ENCODE results near the gene LRRC45.
"Not testable (repeated sequence)": the region's sequence is repeated elsewhere in the genome, so short reads cannot be mapped to it uniquely, and the experiment has no call there.

The LRRC45 gene

GRCh38 chr17:82036634-82037091 is 13.6 kb downstream of the LRRC45 start:
- DNase-seq, result no peak

- peak; percentile 97 for DNase-seq
Measured at GRCh38 chr17:82037092-82037888, 14.2 kb downstream of the LRRC45 start, which contains the start of gene DCXR. Gene DCXR, minus strand, starts transcription at chr17:82037697. Its CDS starts 15 bp downstream, at chr17:82037682.

GRCh38 chr17:82037889-82038195 is 14.7 kb downstream of the LRRC45 start:
- no peak for DNase-seq

- not testable (repeated sequence) for DNase-seq
Measured at GRCh38 chr17:82038796-82039409, 15.8 kb downstream of the LRRC45 start.

GRCh38 chr17:82039695-82040299 is 16.7 kb downstream of the LRRC45 start:
- no peak for DNase-seq

GRCh38 chr17:82041144-82041814 is 18.2 kb downstream of the LRRC45 start:
- no peak for DNase-seq

GRCh38 chr17:82042649-82043048 is 19.5 kb downstream of the LRRC45 start:
- no peak for DNase-seq

GRCh38 chr17:82043507-82043906 is 20.4 kb downstream of the LRRC45 start:
- no peak for DNase-seq

- no peak for DNase-seq
Measured at GRCh38 chr17:82045936-82046484, 22.9 kb downstream of the LRRC45 start.

GRCh38 chr17:82046903-82047302 is 23.8 kb downstream of the LRRC45 start:
- no peak for DNase-seq

GRCh38 chr17:82047379-82047778 is 24.3 kb downstream of the LRRC45 start:
- DNase-seq, result no peak

GRCh38 chr17:82047914-82048570 is 24.9 kb downstream of the LRRC45 start:
- no peak for DNase-seq

GRCh38 chr17:82048571-82048971 is 25.5 kb downstream of the LRRC45 start:
- DNase-seq, result no peak

GRCh38 chr17:82049106-82049505 is 26.0 kb downstream of the LRRC45 start:
- DNase-seq, result no peak

- no peak for DNase-seq
Measured at GRCh38 chr17:82049521-82049971, 26.4 kb downstream of the LRRC45 start.

- DNase-seq, result no peak
Measured at GRCh38 chr17:82050152-82050760, 27.2 kb downstream of the LRRC45 start.

GRCh38 chr17:82050761-82051641 is 27.9 kb downstream of the LRRC45 start:
- no peak for DNase-seq

GRCh38 chr17:82051776-82052637 is 28.9 kb downstream of the LRRC45 start, which contains the start of the genes GPS1 and RFNG:
Gene GPS1, plus strand, starts transcription at chr17:82051898. Its CDS starts 34 bp downstream, at chr17:82051932.
Gene RFNG, minus strand, starts transcription at chr17:82051811. Its CDS starts 45 bp downstream, at chr17:82051766.
- peak; percentile 76 for DNase-seq

GRCh38 chr17:82052638-82053059 is 29.5 kb downstream of the LRRC45 start:
- no peak for DNase-seq

- DNase-seq, result no peak
Measured at GRCh38 chr17:82053130-82053529, 30.0 kb downstream of the LRRC45 start.
